ENCODE data around the gene BACH2.
"Not testable (repeated sequence)": the region's sequence is repeated elsewhere in the genome, so short reads cannot be mapped to it uniquely, and the experiment has no call there.

The BACH2 gene

GRCh38 chr6:90296341-90297114 is at the start of gene BACH2:
Gene BACH2, minus strand, starts transcription at chr6:90296843. Its CDS starts 287,999 bp downstream, at chr6:90008844.
- DNase-seq: peak; percentile 26 to 92

- no peak for DNase-seq
Observed at GRCh38 chr6:90343576-90343975, 46.9 kb upstream of the BACH2 start.

GRCh38 chr6:90338409-90338808 is 41.8 kb upstream of the BACH2 start:
- no peak for DNase-seq

- DNase-seq: peak; percentile 1 to 8
Observed at GRCh38 chr6:90336388-90336947, 39.8 kb upstream of the BACH2 start.

- DNase-seq: no peak
Observed at GRCh38 chr6:90333928-90334327, 37.3 kb upstream of the BACH2 start.

GRCh38 chr6:90332978-90333543 is 36.4 kb upstream of the BACH2 start:
- DNase-seq: not testable (repeated sequence)

GRCh38 chr6:90329386-90330077 is 32.9 kb upstream of the BACH2 start:
- no peak for DNase-seq

- no peak for DNase-seq
Observed at GRCh38 chr6:90328004-90328403, 31.4 kb upstream of the BACH2 start.

GRCh38 chr6:90326404-90327057 is 29.9 kb upstream of the BACH2 start:
- no peak for DNase-seq

- DNase-seq: no peak
Observed at GRCh38 chr6:90323706-90324105, 27.1 kb upstream of the BACH2 start.

- no peak for DNase-seq
Observed at GRCh38 chr6:90322976-90323474, 26.4 kb upstream of the BACH2 start.

- DNase-seq: no peak
Observed at GRCh38 chr6:90319979-90320685, 23.5 kb upstream of the BACH2 start.

- DNase-seq: no peak
Observed at GRCh38 chr6:90319044-90319443, 22.4 kb upstream of the BACH2 start.

GRCh38 chr6:90315986-90316385 is 19.3 kb upstream of the BACH2 start:
- DNase-seq: no peak

- DNase-seq: no peak
Observed at GRCh38 chr6:90315354-90315950, 18.8 kb upstream of the BACH2 start.

- DNase-seq: no peak
Observed at GRCh38 chr6:90314514-90314913, 17.9 kb upstream of the BACH2 start.

- no peak for DNase-seq
Observed at GRCh38 chr6:90311569-90311968, 14.9 kb upstream of the BACH2 start.

- no peak for DNase-seq
Observed at GRCh38 chr6:90305800-90306448, 9.3 kb upstream of the BACH2 start.

GRCh38 chr6:90304308-90304707 is 7.7 kb upstream of the BACH2 start:
- no peak for DNase-seq

GRCh38 chr6:90303039-90303438 is 6.4 kb upstream of the BACH2 start:
- DNase-seq: no peak

- DNase-seq: no peak
Observed at GRCh38 chr6:90302320-90302719, 5.7 kb upstream of the BACH2 start.

Measured in NCI-H526 (cell line).